ENCODE measurements around the gene YAF2.

DNA sequence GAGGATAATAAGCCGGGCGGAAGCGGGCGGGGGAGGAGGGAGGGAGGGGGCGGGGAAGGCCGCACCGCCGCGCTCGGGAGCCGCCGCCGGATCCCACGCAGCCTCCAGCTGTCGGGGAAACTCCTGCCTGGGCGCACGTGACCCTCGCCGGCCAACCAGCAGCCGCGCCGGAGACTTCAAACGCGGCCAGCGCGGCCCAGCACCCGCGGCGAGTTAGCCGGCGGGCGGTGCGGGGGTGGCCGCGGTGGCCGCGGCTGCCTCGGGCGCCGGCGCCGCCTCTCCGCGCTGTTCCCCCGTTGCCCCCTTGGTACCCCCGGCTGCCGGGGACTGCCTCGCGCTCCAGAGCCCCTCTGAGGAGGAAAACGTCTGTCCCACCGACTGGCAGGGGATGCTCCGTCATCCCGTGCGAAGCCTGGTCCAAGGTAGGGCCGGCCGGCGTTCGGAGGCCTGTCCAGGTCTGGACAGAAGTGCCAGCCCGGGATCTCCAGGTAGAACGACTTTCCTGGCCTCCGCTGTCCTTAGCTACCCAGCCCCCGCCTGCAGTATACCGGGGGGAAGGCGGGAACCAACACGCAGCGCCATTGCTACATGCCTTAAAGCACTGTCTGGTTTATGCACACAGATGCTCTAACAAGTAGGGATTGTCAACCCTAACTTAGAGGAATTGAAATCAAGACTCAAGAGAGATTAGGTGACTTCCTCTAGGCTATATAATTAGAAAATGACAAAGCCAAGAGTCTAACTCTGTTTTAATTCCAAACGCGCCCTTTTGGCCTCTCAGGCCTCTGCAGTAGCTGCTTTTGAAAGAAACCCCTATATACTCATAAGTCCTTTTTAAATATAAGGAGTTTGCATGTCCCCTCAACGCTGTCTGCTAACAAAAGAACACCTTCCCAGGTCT is at the start of gene YAF2:
- TF ChIP-seq EP300 (IDR thresholded peaks at IDR 0.05; ENCODE audit: low read depth), result no peak
- TF ChIP-seq, protein P1, sequence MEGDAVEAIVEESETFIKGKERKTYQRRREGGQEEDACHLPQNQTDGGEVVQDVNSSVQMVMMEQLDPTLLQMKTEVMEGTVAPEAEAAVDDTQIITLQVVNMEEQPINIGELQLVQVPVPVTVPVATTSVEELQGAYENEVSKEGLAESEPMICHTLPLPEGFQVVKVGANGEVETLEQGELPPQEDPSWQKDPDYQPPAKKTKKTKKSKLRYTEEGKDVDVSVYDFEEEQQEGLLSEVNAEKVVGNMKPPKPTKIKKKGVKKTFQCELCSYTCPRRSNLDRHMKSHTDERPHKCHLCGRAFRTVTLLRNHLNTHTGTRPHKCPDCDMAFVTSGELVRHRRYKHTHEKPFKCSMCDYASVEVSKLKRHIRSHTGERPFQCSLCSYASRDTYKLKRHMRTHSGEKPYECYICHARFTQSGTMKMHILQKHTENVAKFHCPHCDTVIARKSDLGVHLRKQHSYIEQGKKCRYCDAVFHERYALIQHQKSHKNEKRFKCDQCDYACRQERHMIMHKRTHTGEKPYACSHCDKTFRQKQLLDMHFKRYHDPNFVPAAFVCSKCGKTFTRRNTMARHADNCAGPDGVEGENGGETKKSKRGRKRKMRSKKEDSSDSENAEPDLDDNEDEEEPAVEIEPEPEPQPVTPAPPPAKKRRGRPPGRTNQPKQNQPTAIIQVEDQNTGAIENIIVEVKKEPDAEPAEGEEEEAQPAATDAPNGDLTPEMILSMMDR (IDR thresholded peaks at IDR 0.05), result no peak

Data from transverse colon (tissue), 3 donors.